HepG2 (cell line): ENCODE results near the gene RGS11. TPM values are rescaled to one million over a fixed set of nuclear protein-coding genes. Genes with fewer than 3 reads are reported as not detected.
A peak's percentile ranks its signal among the peaks of the same experiment; 100 is the strongest.
"Not testable (repeated sequence)": the region's sequence is repeated elsewhere in the genome, so short reads cannot be mapped to it uniquely, and the experiment has no call there.

Experiments
- ATAC-seq: fragments of 200-7000 bp; cut with Tn5 transposase; 3 replicates; pipeline ENCODE4 v1.9.1; 2020; ENCODE audit warnings: mild to moderate bottlenecking, moderate library complexity
- BruUV-seq: library from RNA; stranded (reverse); fragments of 400-500 nt; replicated peaks from 2 replicates; lab custom pipeline; 2021; lab: Mats Ljungman, UMichigan
- CTCF ChIA-PET: fragments of 300-600 bp; formaldehyde crosslinking; extraction: SDS; loops from one replicate; lab custom pipeline; 2021; ENCODE audit warnings: low total read pairs, inconsistent platforms, low intra/inter-chr PET ratio; lab: Yijun Ruan, JAX
- POLR2A ChIA-PET: fragments of 350-600 bp; sonication (Branson Sonifier 250); formaldehyde crosslinking; loops from one replicate; lab custom pipeline; 2020; ENCODE audit warnings: antibody characterized with exemption, inconsistent platforms; lab: Yijun Ruan, JAX
- DNase-seq: peaks from one replicate; pipeline ENCODE4 v3.0.0-alpha.2; 2015; ENCODE audit warnings: low spot score
- FAIRE-seq: peaks from 3 replicates; lab custom pipeline; 2011; peaks lifted over from hg19 to GRCh38; lab: Jason Lieb, UNC
- H2AFZ ChIP-seq: one replicate; pipeline ENCODE4 v1.6.1; 2011; ENCODE audit warnings: low read length, inconsistent platforms
- H3K27ac ChIP-seq: fragments of 300-600 bp; 3 replicates; pipeline ENCODE4 v1.8.0; 2011; ENCODE audit warnings: mixed run types, mild to moderate bottlenecking, mixed read lengths, low read length, inconsistent platforms; ENCODE audit not compliant: insufficient read depth; ENCODE audit errors: extremely low read length
- H3K27me3 ChIP-seq, 2 experiments: fragments of 200-600 bp in 1 of 2; 2 replicates in 1 of 2; 3 replicates in 1 of 2; pipeline versions ENCODE4 v1.6.0 to v1.8.0; 2011; ENCODE audit warnings: low read length in 2 of 2, mild to moderate bottlenecking in 2 of 2, moderate library complexity in 2 of 2, inconsistent platforms in 1 of 2; ENCODE audit not compliant: insufficient read depth in 2 of 2, control insufficient read depth in 1 of 2
- H3K36me3 ChIP-seq, 2 experiments: fragments of 200-600 bp in 1 of 2; replicated peaks in 1 of 2; 2 replicates in 1 of 2; 3 replicates in 1 of 2; pipeline versions ENCODE4 v1.5.1 to v1.8.0; 2011; ENCODE audit warnings: low read length in 2 of 2, inconsistent platforms in 1 of 2; ENCODE audit not compliant: insufficient read depth in 2 of 2, control insufficient read depth in 1 of 2
- H3K4me1 ChIP-seq: 2 replicates; pipeline ENCODE4 v1.5.1; 2012; ENCODE audit warnings: low read length, inconsistent platforms; ENCODE audit not compliant: insufficient read depth
- H3K4me2 ChIP-seq: 2 replicates; pipeline ENCODE4 v1.6.0; 2011; ENCODE audit warnings: low read depth, low read length, inconsistent platforms
- H3K4me3 ChIP-seq, 3 experiments: fragments of 200-600 bp in 1 of 3; sonication (generic), shearing (Covaris generic) in 1 of 3; replicated peaks in 1 of 3; 2 replicates each; pipeline ENCODE4 v1.5.1; 2011 to 2016; ENCODE audit warnings: low read length in 3 of 3, inconsistent platforms in 2 of 3, low read depth in 2 of 3, mild to moderate bottlenecking in 2 of 3, control low read depth in 1 of 3, mixed read lengths in 1 of 3; ENCODE audit not compliant: insufficient read depth in 1 of 3
- H3K79me2 ChIP-seq: one replicate; pipeline ENCODE4 v1.6.1; 2011; ENCODE audit warnings: low read length, inconsistent platforms; ENCODE audit not compliant: insufficient read depth
- H3K9ac ChIP-seq: 2 replicates; pipeline ENCODE4 v1.6.0; 2011; ENCODE audit warnings: mild to moderate bottlenecking, low read depth, low read length, inconsistent platforms; ENCODE audit not compliant: insufficient read depth
- H3K9me3 ChIP-seq: 2 replicates; pipeline ENCODE4 v1.5.1; 2012; ENCODE audit warnings: mild to moderate bottlenecking, low read length
- H4K20me1 ChIP-seq: 2 replicates; pipeline ENCODE4 v1.6.0; 2011; ENCODE audit warnings: inconsistent platforms, mild to moderate bottlenecking, low read length, moderate library complexity; ENCODE audit not compliant: insufficient read depth
- DNMT3B ChIP-seq: conservative IDR thresholded peaks from 2 replicates; pipeline ENCODE4 v1.6.1; 2016; ENCODE audit warnings: missing biosample characterization, control low read depth
- HOXA9 ChIP-seq: sonication (generic); formaldehyde crosslinking; IDR thresholded peaks from 2 replicates; pipeline ENCODE4 v1.8.1; 2022; ENCODE audit warnings: missing genetic modification reagents, mild to moderate bottlenecking, moderate library complexity, borderline replicate concordance
- SKIL ChIP-seq: sonication (generic); formaldehyde crosslinking; IDR thresholded peaks from 2 replicates; pipeline ENCODE4 v1.8.0; 2022; ENCODE audit warnings: missing genetic modification reagents, mild to moderate bottlenecking, moderate library complexity, borderline replicate concordance
- SMARCC2 ChIP-seq: fragments of 450-650 bp; IDR thresholded peaks from 2 replicates; pipeline ENCODE4 v1.6.1; 2017; ENCODE audit warnings: antibody characterized with exemption, mild to moderate bottlenecking
- ZNF672 ChIP-seq: sonication (generic); formaldehyde crosslinking; IDR thresholded peaks from 2 replicates; pipeline ENCODE4 v1.8.1; 2022; ENCODE audit warnings: missing genetic modification reagents
- ZNF691 ChIP-seq: sonication (generic); formaldehyde crosslinking; IDR thresholded peaks from 2 replicates; pipeline ENCODE4 v1.4.0; 2020; ENCODE audit warnings: missing genetic modification reagents, low read depth, mild to moderate bottlenecking, borderline replicate concordance
- WGBS: methylation state at CpG from one replicate; pipeline ENCODE4 v1.1.6; 2017; ENCODE audit warnings: low lambda C conversion rate; 5-methylcytosine and 5-hydroxymethylcytosine counted together
- in situ Hi-C: cut with HindIII; loops from 2 replicates; pipeline ENCODE4 v1.10.0; 2017; ENCODE audit warnings: low pct_unique_long_range_greater_than_20kb; ENCODE audit not compliant: extremely low pct_ligation_motif_present
- intact Hi-C: fragments of 100-400 bp; cut with micrococcal nuclease; formaldehyde crosslinking; loops from one replicate; pipeline ENCODE4 v1.10.0; 2022; ENCODE audit not compliant: unreplicated experiment
- polyA plus RNA-seq, 8 experiments: library from polyadenylated mRNA; depleted of rRNA in 3 of 8; stranded (reverse) in 7 of 8; unstranded in 1 of 8; fragments of >200 nt; fragmentation: Illumina TruSeq in 4 of 8; extraction: Trizol in 4 of 8; gene quantifications; 2 replicates each; pipeline versions ENCODE4 v1.2.1 to v1.2.3, GENCODE V29; 2011 to 2016; ENCODE audit warnings: low read depth in 4 of 8, missing spikeins in 1 of 8, mixed read lengths in 1 of 8; ENCODE audit not compliant: insufficient read depth in 1 of 8
- total RNA-seq, 5 experiments: library from RNA; depleted of rRNA; stranded (reverse); fragments of >200 nt; fragmentation: Illumina TruSeq; extraction: Trizol; gene quantifications; 2 replicates each; pipeline ENCODE4 v1.2.3, GENCODE V29; 2016; ENCODE audit warnings: low read depth in 1 of 5
- TF ChIP-seq, protein P1 (sequence below): sonication (generic); formaldehyde crosslinking; IDR thresholded peaks from 2 replicates; pipeline ENCODE4 v1.4.0; 2020; ENCODE audit warnings: missing genetic modification reagents

The RGS11 gene
- total and polyA plus RNA-seq, 2 of the 13 experiments (the other 11 are each of a cell fraction or from before 2014, with no cell fraction given) = 0.11 TPM; not detected in 1

DNA sequence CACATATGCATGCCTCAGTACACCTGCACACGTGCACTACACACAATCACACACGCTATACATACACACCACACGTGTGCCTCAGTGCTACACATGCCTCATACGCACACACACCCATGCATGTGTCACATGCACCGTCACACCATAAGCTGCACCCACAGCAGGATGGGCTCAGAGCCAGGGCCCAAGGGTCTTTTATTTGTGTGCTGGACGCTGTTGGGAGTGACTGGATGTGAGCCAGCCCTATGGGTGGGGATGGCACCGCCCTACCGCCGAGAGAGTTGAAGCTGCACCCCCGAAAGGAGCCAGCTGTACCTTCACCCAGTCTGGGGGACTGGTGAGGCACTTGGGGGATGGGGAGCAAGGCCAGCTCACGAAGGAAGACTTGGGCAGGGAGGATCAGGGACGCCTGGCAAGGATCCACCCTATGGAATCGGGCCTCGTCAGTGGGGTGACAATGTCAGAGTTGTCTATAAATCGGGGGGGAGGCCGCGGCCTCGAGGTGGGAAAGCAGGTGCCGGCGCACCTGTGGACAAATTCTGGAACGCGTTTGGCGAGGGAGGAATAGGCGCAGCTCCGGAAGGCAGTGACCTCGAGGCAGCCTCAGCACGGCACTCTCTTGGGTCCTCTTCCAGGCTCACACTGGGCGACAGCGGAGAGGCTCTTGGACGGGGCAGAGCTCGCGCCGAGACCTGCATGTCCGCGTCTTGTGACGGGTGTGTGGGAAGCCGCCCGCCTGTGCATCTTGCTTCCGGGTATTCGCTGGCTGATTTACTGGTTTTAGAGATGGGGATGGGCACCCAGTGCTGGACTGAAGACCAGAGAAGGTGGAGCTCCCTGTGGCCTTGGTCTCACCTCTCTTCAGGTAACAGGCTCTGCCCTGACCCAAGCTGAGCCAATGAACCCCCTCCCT, 7.3 kb downstream of the RGS11 start (continued):
- TF ChIP-seq, protein P1, sequence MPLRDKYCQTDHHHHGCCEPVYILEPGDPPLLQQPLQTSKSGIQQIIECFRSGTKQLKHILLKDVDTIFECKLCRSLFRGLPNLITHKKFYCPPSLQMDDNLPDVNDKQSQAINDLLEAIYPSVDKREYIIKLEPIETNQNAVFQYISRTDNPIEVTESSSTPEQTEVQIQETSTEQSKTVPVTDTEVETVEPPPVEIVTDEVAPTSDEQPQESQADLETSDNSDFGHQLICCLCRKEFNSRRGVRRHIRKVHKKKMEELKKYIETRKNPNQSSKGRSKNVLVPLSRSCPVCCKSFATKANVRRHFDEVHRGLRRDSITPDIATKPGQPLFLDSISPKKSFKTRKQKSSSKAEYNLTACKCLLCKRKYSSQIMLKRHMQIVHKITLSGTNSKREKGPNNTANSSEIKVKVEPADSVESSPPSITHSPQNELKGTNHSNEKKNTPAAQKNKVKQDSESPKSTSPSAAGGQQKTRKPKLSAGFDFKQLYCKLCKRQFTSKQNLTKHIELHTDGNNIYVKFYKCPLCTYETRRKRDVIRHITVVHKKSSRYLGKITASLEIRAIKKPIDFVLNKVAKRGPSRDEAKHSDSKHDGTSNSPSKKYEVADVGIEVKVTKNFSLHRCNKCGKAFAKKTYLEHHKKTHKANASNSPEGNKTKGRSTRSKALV (CRISPR knock-in tag) = peak; percentile 67; the same call in 1 of the 2 replicates
- no peak for TF ChIP-seq SKIL
- TF ChIP-seq DNMT3B (CRISPR knock-in tag) = no peak
- no peak for TF ChIP-seq SMARCC2

GRCh38 chr16:267562-267961, 8.2 kb downstream of the RGS11 start:
- H3K4me2 ChIP-seq, H3K9ac ChIP-seq, FAIRE-seq, ATAC-seq, H3K9me3 ChIP-seq, H4K20me1 ChIP-seq, H3K36me3 ChIP-seq, DNase-seq, H3K79me2 ChIP-seq, H2AFZ ChIP-seq, intact Hi-C loops, H3K4me3 ChIP-seq, POLR2A ChIA-PET, BruUV-seq, H3K27ac ChIP-seq, in situ Hi-C loops, CTCF ChIA-PET: not testable (repeated sequence)
- WGBS = 84% methylated on average over 17 of the region's 17 CpGs
- Histone ChIP-seq H3K27me3 (peaks cover 18 to 41% of the 10 kb centered on the region in 2 experiments; a peak in 4 of 5 replicates), H3K4me1 (peaks cover 28% of the 10 kb centered on the region)
- TF ChIP-seq SKIL = peak; percentile 26; the same call in 1 of the 2 replicates
- 0 out of 2 replicates have a peak, but pooled peaks have one; percentile 18 for TF ChIP-seq ZNF672 (CRISPR knock-in tag)
- 0 out of 2 replicates have a peak, but pooled peaks have one; percentile 23 for TF ChIP-seq HOXA9
- TF ChIP-seq ZNF691 (CRISPR knock-in tag) = 0 out of 2 replicates have a peak, but pooled peaks have one; percentile 12
